Measurements from ENCODE around the gene SH3D19.
"Not testable (repeated sequence)": the region's sequence is repeated elsewhere in the genome, so short reads cannot be mapped to it uniquely, and the experiment has no call there.

Gene SH3D19

GRCh38 chr4:151247395-151247794, 78.0 kb downstream of the SH3D19 start:
- TF ChIP-seq, protein P1, sequence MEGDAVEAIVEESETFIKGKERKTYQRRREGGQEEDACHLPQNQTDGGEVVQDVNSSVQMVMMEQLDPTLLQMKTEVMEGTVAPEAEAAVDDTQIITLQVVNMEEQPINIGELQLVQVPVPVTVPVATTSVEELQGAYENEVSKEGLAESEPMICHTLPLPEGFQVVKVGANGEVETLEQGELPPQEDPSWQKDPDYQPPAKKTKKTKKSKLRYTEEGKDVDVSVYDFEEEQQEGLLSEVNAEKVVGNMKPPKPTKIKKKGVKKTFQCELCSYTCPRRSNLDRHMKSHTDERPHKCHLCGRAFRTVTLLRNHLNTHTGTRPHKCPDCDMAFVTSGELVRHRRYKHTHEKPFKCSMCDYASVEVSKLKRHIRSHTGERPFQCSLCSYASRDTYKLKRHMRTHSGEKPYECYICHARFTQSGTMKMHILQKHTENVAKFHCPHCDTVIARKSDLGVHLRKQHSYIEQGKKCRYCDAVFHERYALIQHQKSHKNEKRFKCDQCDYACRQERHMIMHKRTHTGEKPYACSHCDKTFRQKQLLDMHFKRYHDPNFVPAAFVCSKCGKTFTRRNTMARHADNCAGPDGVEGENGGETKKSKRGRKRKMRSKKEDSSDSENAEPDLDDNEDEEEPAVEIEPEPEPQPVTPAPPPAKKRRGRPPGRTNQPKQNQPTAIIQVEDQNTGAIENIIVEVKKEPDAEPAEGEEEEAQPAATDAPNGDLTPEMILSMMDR (IDR thresholded peaks at IDR 0.05; ENCODE audit: insufficient read depth, missing control alignments), result no peak
- DNase-seq (ENCODE audit: insufficient read length, low spot score), result no peak
- FAIRE-seq, result no peak

DNA sequence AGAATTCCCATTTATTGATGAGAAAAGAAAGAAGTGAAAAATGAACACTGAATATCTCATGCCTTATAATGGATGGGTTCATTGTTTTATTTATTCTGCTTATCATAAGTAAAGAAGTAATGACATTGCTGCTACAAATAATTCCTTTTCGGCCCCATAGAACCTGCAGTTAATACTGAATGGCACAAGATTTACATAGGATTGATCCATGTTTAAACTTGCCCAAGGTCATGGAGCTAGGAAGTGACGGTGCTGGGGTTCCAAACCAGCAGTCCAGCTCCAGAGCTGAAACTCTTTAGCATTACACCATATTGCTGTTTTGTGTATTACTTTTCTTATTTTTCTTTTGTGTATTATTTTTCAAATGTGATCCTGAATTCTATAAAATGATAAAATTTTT, 78.7 kb downstream of the SH3D19 start:
- DNase-seq (ENCODE audit: insufficient read length, low spot score) (no peak), FAIRE-seq (no peak)
- TF ChIP-seq, protein P1 (IDR thresholded peaks at IDR 0.05; ENCODE audit: insufficient read depth, missing control alignments), result no peak

- TF ChIP-seq, protein P1 (IDR thresholded peaks at IDR 0.05; ENCODE audit: insufficient read depth, missing control alignments), result no peak
- no peak for FAIRE-seq
- no peak for DNase-seq (ENCODE audit: insufficient read length, low spot score)
Measured at GRCh38 chr4:151242305-151242704, 83.1 kb downstream of the SH3D19 start.

DNA sequence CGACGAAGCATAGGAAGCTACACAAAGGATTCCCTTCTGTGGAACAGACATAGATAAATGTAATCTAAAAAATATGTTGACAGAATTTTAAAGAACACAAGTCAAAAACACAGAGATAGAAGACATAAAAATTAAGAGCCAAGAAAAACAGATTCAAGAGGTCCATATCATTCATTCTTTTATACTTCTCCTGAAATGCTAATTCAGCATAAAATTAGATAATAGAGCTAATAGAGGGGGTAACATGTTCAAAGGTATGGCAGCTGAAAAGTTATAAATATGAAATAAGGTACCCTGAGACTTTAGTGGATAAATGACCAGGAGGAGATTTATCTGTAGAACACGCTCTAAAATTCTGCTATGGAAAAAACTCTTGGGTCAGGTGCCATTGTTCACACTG, 85.8 kb downstream of the SH3D19 start:
- FAIRE-seq (no peak), DNase-seq (ENCODE audit: insufficient read length, low spot score) (no peak)
- TF ChIP-seq, protein P1 (IDR thresholded peaks at IDR 0.05; ENCODE audit: insufficient read depth, missing control alignments), result no peak

DNA sequence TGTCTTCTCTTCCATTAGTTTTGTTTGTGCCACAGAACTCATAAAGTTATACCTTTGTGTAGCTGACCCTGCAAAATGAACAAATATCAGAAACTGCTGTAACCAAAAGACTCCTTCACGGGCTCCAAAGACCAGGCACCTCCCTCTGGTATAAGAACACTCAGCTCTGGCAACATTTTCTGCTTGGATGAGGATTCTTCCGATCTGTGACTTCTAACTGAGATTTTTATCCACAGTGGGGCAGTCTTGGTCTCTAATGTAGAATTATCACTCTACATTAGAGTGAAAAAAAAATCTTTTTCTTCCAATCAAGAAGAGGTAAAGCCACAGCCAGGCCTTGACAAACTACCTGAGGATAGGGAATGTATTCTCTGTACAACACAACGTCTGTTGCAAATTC, 86.9 kb downstream of the SH3D19 start:
- TF ChIP-seq, protein P1 (IDR thresholded peaks at IDR 0.05; ENCODE audit: insufficient read depth, missing control alignments), result no peak
- FAIRE-seq (no peak), DNase-seq (ENCODE audit: insufficient read length, low spot score) (no peak)

DNA sequence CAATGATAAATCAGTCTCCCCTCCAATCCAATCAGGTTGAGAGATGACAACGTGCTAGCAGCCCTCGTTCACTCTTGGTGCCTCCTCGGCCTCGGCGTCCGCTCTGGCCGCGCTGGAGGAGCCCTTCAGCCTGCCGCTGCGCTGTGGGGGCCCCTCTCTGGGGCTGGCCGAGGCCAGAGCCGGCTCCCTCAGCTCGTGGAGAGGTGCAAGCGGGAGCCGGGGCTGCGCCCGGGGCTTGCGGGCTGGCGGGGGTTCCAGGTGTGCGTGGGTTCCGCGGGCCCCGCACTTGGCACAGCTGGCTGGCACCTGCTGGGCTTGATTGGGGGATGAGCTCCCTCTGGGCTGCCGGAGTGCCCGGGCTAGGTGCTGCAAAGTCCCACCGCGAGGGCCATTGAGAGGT, 89.4 kb downstream of the SH3D19 start:
- no peak for DNase-seq (ENCODE audit: insufficient read length, low spot score)
- FAIRE-seq, result no peak
- TF ChIP-seq, protein P1 (IDR thresholded peaks at IDR 0.05; ENCODE audit: insufficient read depth, missing control alignments), result no peak

DNA sequence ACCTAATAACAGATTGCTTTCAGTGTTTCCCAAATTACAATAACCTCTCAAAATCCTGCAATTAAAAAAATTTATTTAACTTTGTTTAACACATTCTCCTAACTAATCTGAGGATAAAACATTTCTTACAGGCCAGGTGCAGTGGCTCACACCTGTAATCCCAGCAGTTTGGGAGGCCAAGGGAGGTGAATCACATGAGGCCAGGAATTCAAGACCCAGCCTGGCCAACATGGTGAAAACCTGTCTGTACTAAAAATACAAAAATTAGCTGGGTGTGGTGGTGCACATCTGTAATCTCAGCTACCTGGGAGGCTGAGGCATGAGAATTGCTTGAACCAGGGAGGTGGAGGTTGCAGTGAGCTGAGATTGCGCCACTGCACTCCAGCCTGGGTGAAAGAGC, 90.0 kb downstream of the SH3D19 start:
- DNase-seq (ENCODE audit: insufficient read length, low spot score), result not testable (repeated sequence)

DNA sequence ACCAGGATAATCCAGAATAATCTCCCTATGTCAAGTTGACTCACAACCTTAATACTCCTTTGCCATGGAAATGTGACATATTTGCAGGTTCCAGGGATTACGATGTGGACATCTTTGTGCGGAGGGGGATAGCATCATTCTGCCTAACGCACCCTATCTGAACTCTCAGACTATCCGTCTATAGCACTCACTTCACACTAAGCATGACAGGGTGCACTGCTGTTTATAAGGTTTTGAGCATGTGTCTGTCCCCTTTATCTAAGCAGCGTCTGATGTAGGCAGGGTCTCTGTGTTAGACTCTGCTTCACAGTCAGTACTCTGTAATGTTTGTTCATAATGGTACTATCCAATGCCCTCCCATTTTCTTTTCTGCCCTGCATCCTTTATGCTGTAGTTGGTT, 91.8 kb downstream of the SH3D19 start:
- DNase-seq (ENCODE audit: insufficient read length, low spot score), result no peak
- FAIRE-seq, result peak; percentile 87
- TF ChIP-seq, protein P1 (IDR thresholded peaks at IDR 0.05; ENCODE audit: insufficient read depth, missing control alignments), result no peak

More for the DNA sequence above, 90.0 kb downstream of the SH3D19 start:
- FAIRE-seq, result not testable (repeated sequence)

Data from D721Med (cell line).